SU-DHL-6 (cell line): Measurements from ENCODE around the gene RNU2-63P.

ENCODE experiments used
- CTCF ChIP-seq: fragments of 200-600 bp; sonication (generic); IDR thresholded peaks from one replicate; pipeline ENCODE4 v1.5.1; 2017; ENCODE audit warnings: antibody characterized with exemption, mild to moderate bottlenecking, low read length, moderate library complexity; ENCODE audit not compliant: insufficient read depth, poor library complexity, severe bottlenecking
- EZH2phosphoT487 ChIP-seq: fragments of 200-600 bp; sonication (generic), shearing (Covaris generic); conservative IDR thresholded peaks from 2 replicates; pipeline ENCODE4 v1.6.1; 2018; ENCODE audit warnings: mild to moderate bottlenecking, antibody characterized with exemption, low read length, moderate library complexity, mixed read lengths

GRCh38 chr2:88027697-88028389 lies 11.5 kb upstream of the RNU2-63P start:
- no peak for TF ChIP-seq CTCF
- TF ChIP-seq EZH2phosphoT487 = no peak
